Colon (tissue), 2 donors: ENCODE data around the gene LATS2.
"Not testable (repeated sequence)": the region's sequence is repeated elsewhere in the genome, so short reads cannot be mapped to it uniquely, and the experiment has no call there.

Experiments
- FAIRE-seq: peaks from 2 replicates; lab custom pipeline; 2012; peaks lifted over from hg19 to GRCh38; lab: Jason Lieb, UNC
- donor health status: control.
- donor health status: control.

The LATS2 gene

DNA sequence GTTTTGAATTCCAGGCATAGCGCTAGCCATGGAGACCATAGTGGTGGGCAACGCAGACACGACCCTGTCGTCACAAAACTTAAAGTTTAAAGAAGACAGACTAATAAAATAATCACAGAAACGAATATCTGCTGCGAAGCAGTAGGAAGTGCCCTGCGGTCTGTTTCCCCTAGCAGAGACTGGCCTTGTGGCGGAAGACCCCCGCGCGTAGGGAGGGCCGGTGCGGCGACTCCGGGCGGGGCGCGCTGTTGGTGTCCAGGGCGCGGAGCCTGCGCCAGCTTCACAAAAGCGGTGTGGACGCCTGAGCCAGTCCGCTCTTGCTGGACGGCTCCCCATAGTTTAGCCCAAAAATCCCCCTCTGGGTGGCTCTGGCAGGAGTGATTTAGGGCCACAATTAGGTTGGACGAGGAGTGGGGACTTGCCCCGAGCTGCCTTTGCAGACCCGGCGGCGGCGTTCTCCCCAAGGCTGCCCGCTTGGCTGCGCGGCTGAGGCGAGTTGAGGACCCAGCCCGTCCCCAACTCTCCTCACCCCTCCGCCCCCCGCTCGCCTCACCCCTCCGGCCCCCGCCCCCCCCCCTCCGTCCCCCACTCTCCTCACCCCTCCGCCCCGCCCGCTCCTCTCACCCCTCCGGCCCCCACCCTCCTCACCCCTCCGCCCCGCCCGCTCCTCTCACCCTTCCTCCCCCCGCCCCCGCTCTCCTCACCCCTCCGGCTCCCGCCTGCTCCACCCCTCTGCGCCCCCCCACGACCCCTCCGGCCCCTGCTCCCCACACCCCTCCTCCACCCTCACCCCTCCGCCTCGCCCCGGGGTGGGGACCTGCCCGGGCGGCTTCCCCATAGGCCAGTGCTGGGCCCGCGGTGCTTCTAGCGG lies 14.2 kb upstream of the LATS2 start:
- FAIRE-seq: no peak

DNA sequence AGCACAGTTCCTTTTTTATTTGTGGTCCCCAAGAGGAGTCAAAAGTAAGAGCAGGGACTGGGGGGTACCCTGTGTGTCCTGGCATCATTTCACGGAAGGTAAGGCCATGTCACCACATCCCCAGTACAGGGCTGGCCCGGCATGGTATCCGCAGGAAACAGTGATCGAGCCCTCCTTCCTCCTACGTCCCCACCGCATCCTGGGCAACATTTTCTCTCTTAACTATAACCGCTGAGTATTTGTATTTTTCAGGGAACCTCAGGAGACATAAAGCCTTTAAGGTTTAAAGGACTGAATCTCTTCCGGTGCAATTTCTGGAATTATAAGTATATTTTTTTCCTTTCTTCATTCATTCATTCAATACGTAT lies 13.6 kb upstream of the LATS2 start:
- FAIRE-seq: no peak

DNA sequence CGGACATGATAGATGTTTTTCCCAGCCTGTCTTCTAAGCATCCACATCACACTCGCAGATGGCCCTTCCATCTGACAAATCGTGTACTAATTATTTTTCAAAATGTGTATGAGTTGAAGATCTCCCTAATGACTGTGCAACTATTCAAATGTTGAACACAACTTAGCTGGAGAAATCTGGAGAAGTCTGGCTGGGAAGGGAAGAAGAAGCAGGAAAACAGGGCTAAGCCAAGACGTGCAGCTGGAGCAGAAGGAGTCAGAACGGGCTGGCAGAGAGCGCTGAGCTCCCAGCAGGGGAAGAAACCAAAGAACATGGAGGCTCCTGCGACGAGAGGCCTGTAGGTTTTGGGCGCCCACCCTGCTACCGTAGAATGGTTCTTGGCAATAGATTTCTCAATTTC lies 13.2 kb upstream of the LATS2 start:
- FAIRE-seq: no peak

DNA sequence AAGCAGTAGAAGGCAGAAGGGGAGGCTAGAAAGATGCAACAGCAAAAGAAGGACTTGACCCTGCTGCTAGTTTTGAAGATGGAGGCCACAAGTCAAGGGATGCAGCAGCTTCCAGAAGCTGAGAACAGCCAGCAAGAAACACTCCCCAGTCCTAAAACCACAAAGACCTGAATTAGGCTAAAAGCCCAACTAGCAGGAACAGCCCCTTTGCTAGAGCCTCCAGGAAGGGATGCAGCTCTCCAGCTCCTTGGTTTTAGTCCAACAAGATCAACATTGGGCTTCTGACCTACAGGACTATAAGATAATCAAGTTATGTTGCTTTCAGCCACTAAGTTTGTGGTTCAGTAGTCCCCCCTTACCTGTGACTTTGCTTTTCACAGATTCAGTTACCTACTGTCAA lies 10.5 kb upstream of the LATS2 start:
- FAIRE-seq: no peak

DNA sequence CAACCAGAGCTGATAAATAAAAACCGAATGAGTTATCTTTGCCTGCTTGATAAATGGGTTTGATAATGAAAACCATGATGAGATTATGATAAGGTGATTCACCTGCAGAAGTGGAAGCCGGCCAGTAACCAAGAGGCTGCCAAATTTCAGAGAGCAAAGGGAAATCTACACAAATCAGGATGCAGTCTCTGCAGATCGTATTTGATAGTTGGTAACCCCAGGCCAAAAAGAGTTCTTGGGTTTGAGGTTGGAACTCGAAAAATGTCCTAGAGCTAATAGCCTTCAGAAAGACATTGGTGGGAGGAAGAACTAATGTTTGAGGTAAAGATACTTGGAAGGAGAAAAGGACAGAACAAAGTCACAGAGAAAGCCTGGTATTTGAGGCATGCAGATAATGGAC lies 9.6 kb upstream of the LATS2 start:
- FAIRE-seq: no peak

DNA sequence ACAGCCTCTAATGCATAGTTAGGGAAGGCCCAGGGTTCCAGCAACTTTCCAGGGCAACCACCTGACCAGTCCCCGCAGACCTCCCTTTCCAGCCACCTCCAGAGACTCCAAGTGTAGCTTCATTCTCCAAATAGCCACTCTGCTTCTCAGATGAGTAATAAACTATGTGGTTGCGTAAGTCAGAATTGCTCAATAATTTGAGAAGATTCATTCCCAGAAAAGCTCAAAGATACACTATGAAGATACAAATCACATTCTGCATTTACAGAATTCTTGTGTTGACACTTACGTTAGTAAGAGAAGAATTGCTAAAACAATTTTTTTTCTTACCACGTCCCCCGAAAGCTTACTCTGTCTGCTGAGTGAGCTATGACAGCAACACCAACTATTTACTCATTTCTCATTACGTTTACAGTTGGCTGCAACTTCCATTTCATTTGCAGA lies 8.2 kb upstream of the LATS2 start:
- FAIRE-seq: no peak

DNA sequence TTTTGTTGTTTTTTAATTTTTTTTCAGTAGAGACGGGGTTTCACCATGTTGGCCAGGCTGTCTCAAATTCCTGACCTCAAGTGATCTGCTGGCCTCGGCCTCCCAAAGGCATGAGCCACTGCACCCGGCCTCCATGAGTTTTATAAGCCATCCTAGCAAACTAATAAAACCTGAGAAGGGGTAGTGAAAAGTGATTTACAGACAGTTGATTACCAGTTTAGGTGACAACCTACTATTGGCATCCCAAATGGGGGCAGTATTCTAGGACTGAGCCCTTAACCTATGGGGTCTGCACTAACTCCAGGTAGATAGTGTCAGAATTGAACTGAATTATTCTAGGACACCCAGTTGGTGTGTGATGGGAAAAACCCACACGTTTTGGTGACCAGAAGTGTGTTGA lies 6.5 kb upstream of the LATS2 start:
- FAIRE-seq: no peak

DNA sequence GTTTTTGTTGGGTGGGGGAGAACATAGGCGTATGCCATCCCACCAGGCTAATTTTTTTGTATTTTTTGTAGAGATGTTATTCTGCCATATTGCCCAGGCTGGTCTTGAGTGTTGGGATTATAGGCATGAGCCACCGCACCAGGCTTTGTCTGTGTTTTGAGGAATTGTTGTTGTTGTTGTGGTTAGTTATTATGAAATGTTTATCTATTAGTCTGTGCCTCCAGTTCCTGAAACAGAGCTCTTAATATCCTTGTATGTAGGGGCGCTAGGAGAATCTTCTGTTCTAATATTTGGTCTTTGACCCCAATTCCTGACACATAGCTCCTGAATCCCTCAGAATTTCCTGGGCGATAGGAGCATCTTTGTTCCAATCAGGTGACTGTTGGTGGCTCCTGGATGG lies 5.6 kb upstream of the LATS2 start:
- FAIRE-seq: no peak

DNA sequence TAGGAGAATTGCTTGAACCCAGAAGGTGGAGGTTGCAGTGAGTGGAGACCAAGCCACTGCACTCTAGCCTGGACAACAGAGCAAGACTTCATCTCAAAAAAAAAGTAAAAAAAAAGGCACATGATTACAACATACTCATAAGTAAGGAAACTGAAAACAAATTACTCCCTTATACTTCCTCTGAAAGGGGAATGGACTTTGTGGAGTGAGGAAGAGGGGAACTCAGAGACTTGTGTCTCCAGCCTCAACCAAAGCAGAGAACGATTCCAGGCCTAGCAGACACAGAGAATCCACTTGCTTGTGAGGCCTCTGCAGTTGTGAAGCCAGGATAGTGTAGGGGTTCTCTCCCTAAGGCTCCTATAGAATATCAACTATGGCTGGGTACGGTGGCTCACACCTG lies 4.3 kb upstream of the LATS2 start:
- no peak for FAIRE-seq

DNA sequence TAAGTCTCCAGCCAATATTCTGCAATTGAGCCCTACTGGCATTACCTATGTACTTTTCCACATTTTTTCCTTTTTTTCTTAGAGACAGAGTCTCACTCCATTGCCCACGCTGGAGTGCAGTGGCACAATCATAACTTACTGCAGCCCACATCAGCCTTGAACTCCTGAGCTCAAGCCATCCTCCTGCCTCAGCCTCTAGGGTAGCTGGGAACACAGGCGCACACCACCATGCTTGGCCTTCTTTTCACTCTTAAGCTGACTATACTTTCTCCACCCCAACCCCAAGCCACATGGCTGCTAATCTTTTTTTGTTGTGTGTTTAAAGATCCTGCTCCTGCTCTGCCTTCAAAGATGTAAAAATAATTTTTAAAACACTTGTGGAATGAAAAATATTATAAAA lies 1.6 kb upstream of the LATS2 start:
- FAIRE-seq: no peak

DNA sequence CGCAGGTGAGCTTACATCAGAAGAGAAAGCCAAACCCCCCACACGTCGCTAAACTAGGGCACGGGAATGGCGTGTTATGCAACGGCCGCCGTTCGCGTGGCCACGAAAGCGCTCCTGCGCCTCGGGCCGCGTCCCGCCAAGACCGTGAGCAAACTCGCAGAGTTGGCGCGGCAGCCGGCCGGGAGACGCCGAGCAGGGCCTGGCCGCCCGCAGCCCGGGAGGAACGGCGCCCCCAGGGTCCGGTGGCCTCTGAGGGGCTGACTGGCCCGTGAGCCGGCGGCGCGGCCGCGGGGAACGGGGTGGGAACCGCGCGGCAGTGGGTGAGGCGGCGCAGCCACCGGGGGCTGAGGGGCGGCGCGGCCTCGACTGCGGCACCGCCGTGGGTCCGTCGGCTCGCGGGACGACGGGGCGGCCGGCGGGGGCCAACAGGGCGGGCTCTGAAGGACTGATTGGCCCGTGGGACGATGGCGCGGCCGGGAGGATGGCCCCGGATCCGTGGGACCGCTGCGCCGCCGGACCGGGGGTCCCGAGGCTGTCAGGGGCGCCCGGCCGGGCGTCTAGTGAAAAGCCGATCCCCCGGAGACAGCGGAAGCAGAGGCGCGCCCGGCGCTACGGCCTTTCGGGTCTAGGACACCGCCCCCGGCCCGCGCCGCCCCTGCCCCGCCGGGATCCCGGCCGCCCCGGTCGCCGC lies 903 bp downstream of the LATS2 start:
- no peak for FAIRE-seq

DNA sequence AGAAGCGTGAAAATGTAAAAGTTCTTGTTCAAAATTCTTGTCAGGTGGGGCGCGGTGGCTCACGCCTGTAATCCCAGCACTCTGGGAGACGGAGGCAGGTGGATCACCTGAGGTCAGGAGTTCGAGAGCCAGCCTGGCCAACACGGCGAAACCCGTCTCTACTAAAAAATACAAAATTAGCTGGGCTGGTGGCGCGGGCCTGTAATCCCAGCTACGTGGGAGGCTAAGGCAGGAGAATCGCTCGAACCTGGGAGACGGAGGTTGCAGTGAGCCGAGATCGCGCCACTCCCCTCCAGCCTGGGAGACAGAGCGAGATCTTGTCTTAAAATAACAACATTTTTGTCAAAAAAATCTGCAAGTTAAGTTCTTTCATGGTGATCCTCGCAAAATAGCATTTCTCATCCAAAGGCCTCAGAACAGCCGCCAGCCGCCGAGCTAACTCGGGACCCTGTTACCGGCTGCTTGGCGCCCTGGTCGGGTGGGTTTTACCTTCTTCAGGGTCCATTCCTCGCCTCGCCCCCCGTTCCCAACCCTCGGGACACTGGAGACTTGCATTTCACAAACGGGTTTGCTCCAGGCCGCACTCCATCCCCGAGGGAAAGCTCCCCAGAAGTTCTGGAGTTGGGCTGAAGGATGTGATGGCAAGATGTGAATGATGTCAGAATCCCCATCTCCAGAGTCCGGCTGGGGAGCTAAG lies 1.6 kb downstream of the LATS2 start:
- FAIRE-seq: no peak

DNA sequence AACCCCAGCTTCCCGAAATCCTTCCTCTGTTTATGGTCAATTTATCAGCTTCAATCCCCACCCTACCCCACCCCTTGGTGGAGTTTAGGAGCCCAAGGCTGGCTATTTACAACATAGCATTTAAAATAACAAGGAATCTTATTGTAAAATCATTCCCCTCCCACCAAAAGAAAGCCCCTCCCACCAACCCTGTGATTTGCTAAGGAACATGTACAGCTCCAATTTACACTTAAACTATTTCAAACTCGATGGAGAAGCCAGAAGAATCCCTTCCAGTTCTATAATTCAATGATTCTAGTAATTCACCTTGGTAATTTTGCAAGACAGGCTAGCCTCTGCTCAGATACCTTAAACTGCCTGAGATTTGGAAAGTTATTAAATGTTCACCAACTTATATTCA lies 3.0 kb downstream of the LATS2 start:
- no peak for FAIRE-seq

DNA sequence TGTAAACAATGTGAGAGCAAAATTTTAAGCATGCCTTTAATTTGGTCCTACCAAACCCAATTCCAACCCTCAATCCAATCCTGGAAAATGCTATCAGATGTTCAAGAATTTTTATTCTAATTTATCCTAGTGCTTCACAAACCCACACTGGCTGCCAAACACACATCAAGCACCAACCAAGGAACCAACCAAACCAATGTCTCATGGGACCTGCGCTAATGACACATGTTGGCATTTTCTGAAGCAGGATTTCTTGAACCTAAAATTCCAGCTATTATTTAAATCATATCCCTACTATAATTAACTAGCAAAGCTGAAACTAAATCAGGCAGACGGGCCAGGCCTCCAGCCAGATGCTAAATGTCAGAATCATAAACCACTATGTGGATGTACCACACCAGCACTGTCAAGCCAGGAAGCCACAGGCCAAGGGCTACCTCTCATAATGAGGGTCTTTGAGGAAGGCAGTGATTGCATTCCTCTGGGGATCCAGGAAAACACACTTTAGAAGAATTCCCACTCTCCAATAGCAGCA lies 5.8 kb downstream of the LATS2 start:
- no peak for FAIRE-seq

DNA sequence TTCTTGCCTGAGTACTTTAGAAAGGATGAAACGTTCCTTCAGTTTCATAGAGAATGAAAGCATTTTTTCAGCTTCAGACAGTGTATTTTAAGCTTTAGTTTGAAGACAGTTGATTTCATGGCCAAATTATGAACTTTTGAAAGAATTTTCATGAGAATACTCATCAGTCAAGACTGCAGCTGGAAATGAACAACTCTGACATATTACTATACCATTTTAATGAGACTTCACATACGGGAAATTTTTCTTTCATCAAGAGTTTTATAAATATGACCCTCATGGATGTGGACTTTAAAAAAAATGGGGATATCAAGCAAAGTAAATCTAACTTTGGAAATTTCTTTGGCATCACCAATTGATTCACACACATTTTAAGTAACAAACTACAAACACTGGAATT lies 6.4 kb downstream of the LATS2 start:
- no peak for FAIRE-seq

DNA sequence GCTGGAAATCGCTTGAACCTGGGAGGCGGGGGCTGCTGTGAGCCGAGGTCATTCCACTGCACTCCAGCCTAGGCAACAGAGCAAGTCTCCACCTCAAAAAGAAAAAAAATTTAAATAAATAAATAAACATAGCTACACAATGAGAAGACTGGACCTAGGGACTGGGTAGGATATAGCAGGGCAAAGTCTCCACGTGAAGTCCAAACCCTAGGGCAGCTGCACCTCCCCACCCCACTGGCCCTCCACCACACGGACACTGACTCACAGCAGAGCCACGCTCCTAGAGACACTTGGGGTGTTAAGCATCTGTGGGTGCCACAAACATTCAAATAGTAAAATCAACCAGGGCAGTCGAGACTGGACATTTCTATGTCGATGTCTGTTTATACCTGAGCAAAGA lies 7.1 kb downstream of the LATS2 start:
- FAIRE-seq: no peak

DNA sequence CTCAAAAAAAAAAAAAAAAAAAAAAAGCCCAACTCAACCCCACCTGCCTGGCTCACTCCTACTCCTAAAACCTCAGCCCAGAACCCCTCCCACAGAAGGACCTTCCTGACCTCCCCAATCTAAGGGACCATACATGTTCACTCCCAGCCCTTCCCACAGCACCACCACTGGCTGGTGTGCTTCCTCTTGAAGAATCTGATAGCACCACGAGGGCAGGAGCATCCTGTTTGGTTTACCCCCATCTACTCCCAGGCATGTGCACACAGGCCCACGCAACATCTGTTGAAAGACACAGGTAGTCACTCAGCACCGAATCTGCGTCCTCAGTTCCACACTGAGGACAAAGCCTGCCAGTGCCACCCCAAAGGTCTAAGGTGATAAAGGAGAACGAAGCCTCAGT lies 8.2 kb downstream of the LATS2 start:
- FAIRE-seq: no peak

DNA sequence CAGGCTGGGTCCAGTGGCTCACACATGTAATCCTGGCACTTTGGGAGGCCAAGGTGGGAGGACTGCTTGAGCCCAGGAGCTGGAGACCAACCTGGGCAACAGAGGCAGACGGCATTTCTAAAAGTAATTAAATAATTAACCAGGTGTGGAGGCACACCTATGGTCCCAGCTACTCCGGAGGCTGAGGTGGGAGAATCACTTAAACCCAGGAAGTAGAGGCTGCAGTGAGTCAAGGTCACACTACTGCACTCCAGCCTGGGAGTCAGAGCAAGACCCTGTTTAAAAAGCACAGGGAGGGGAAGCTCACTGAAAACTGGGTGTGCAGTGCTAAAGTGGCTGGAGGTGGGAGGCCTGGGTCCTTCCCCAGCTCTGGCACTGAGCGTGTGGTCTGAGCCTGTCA lies 9.7 kb downstream of the LATS2 start:
- FAIRE-seq: no peak

DNA sequence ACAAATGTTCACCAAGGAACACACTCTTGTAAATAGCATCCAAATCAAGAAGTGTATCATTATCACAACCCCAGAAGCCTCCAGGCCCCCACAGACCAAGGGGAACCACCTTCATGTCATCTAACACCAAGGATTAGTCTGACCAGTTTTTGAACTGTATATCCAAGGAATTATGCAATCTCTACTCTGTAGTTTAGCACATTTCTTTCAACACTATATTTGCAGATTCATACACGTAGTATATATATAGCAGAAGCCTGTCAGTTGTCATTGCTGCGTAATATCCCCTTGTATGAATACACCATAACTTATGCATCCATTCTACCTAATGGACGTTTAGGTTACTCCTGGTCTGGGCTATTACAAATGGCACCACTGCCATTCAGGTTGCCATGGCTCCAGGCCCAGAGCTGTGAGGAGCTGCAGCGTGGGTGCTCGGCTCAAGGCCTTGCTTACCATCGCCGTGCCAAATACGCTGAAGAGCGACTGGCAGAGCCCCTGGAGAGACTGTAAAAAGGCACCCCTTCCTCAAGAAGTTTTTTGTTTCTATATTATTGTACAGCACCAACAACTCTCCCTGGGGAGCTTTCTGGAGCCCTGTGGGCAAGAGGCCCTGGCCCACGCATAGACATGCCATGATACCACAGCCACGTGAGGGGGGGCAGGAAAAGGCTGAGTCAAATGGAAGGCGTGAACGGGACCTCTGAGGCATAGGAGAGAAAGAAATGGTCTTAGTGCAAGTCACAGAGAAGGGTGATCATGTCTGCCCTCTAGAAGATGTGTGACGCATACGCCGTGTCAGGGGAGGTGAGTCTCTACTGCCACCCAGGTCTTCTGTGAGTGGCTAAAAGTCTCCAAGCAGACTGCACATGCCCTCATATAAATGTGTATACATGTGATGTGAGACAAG lies 10.8 kb downstream of the LATS2 start:
- FAIRE-seq: no peak

DNA sequence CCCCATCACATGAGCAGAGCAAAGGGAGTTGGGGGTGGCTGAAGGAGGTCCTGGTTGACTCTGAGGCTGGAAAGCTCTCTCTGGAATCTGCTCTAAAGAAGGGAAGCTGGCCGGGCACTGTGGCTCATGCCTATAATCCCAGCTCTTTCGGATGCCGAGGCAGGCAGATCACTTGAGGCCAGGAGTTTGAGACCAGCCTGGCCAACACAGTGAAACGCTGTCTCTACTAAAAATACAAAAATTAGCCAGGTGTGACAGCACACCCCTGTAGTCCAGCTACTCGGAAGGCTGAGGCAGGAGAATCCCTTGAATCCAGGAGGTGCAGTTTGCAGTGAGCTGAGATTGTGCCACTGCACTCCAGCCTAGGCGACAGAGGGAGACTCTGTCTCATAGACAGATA lies 11.7 kb downstream of the LATS2 start:
- not testable (repeated sequence) for FAIRE-seq

DNA sequence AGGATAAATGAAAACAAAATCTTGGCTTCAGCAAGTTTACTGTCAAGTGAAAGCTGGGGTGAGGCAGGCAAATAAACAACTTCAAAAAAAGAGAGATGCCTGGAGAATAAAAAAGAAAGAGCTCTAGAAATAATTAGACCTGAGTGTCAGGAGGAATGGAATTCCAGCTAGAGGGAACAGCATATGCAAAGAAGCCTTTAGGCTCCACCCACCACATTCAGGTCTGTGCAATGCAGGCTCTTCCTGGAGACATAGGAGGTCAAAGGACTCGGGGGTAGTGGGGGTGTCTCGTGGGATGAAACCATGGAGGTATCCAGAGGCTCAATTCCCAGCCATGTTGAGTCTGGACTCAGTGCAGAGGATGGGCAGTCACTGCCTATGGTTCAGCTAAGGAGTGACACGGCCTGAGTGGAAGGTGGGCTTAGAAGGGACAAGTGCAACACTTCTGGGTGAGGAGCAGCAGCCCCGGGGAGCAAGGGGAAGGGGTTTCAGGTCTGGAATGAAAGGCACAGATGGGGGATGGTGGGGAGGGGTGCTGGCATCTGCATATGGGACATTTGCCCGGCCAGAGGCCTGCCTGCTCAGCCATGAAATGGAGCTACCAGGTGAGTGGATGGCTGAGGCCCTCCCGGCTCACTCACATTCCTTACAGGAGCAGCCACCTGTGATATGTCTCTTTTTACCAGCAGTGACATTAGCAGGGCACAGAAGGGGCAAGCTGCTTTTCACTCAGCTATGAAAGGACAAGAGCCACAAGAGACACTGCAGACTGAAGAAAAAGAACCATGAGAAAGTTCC lies 12.3 kb downstream of the LATS2 start:
- FAIRE-seq: no peak
